HG03520 (cell line): ENCODE results near the gene ADRA2A.

ENCODE experiments used
- ATAC-seq: cut with Tn5 transposase; IDR thresholded peaks from one replicate; pipeline ENCODE4 v1.9.1; 2021; ENCODE audit warnings: mild to moderate bottlenecking, moderate library complexity; ENCODE audit not compliant: unreplicated experiment

Gene ADRA2A

DNA sequence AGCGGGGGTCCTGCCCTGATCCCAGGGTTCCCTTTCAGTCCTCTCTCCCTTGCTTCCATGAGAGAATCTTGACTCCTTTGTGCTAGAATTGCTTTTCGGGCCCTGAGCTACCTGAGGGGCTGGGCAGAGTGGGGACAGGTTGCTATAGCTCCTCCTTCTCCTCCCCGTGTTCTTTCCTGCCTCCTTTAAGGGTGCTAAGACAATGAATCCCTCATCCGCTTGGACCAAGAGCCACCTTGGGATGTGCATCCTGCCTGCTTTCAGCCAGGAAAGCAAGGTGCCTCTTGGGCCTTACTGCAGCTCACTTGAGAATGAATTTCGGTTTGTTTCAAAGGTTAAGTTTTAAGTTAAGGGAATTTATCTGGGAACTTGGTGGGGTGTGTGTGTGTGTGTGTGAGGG, 53.6 kb downstream of the ADRA2A start:
- no peak for ATAC-seq
